Loucy (cell line): ENCODE results near the gene CCT3.

Experiments used
- EZH2phosphoT487 ChIP-seq: fragments of 200-600 bp; IDR thresholded peaks from 2 replicates; pipeline ENCODE4 v1.6.1; 2018; ENCODE audit warnings: antibody characterized with exemption, mild to moderate bottlenecking, moderate library complexity, borderline replicate concordance
- TF ChIP-seq, protein P1 (sequence below): fragments of 200-600 bp; sonication (generic); conservative IDR thresholded peaks from 2 replicates; pipeline ENCODE4 v1.5.1; 2014; ENCODE audit warnings: mild to moderate bottlenecking, antibody characterized with exemption, low read length

DNA sequence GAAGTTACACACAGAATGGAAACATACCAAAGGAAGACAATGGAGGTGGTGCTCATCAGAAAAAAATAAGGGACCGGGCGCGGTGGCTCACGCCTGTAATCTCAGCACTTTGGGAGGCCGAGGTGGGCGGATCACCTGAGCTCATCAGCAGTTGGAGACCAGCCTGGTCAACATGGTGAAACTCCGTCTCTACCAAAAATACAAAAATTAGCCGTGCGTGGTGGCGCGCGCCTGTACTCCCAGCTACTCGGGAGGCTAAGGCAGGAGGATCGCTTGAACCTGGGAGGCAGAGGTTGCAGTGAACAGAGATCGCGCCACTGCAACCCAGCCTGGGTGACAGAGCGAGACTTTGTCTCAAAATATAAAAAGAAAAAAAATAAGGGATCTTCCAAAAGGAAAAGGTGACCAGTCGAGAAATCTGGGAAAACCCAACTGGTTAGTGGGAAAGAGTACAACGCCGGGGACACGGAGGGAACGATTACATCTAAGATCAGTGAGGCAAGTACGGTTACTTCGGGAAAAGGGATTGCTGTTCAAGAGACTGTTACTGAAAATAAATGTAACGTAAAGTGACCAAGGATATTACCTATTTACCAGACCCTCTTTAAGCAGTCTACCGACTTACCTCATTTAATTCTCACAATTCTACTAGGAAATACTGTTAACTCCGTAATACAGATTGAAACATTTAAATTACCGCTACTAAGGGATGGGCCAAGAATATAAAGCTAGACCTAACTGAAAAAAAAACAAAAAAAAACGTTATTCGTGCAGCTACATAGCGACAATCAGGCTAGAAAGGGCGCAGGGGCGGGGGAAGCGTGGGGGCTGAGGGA lies 822 bp downstream of the CCT3 start:
- TF ChIP-seq, protein P1, sequence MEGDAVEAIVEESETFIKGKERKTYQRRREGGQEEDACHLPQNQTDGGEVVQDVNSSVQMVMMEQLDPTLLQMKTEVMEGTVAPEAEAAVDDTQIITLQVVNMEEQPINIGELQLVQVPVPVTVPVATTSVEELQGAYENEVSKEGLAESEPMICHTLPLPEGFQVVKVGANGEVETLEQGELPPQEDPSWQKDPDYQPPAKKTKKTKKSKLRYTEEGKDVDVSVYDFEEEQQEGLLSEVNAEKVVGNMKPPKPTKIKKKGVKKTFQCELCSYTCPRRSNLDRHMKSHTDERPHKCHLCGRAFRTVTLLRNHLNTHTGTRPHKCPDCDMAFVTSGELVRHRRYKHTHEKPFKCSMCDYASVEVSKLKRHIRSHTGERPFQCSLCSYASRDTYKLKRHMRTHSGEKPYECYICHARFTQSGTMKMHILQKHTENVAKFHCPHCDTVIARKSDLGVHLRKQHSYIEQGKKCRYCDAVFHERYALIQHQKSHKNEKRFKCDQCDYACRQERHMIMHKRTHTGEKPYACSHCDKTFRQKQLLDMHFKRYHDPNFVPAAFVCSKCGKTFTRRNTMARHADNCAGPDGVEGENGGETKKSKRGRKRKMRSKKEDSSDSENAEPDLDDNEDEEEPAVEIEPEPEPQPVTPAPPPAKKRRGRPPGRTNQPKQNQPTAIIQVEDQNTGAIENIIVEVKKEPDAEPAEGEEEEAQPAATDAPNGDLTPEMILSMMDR, result no peak
- no peak for TF ChIP-seq EZH2phosphoT487
